Endothelial cell of umbilical vein (primary cell): Measurements from ENCODE around the gene RDX. TPM values are rescaled to one million over a fixed set of nuclear protein-coding genes. Genes with fewer than 3 reads are reported as not detected.

Experiments used
- BruUV-seq: library from RNA; stranded (reverse); fragments of 400-500 nt; replicated peaks from 2 replicates; lab custom pipeline; 2021; lab: Mats Ljungman, UMichigan
- CTCF ChIA-PET: fragments of 300-600, 350-600 bp; sonication (Branson Sonifier 250); formaldehyde crosslinking; loops from one replicate; lab custom pipeline; 2021; ENCODE audit warnings: antibody characterized with exemption, inconsistent platforms; lab: Charles Lee
- POLR2A ChIA-PET: fragments of 300-600, 350-600 bp; sonication (Branson Sonifier 250); formaldehyde crosslinking; loops from one replicate; lab custom pipeline; 2021; ENCODE audit warnings: antibody characterized with exemption, inconsistent platforms; lab: Charles Lee
- DNase-seq: peaks from one replicate; pipeline ENCODE4 v3.0.0-alpha.2; 2011; ENCODE audit warnings: low read depth, low spot score
- FAIRE-seq: peaks from 2 replicates; lab custom pipeline; 2011; peaks lifted over from hg19 to GRCh38; lab: Jason Lieb, UNC
- H2AFZ ChIP-seq: 2 replicates; pipeline ENCODE4 v1.6.0; 2012; ENCODE audit warnings: low read depth, low read length, control low read depth, inconsistent platforms
- H3K27ac ChIP-seq: 2 replicates; pipeline ENCODE4 v1.5.1; 2011; ENCODE audit warnings: low read depth, mild to moderate bottlenecking, control low read depth, low read length, moderate library complexity; ENCODE audit not compliant: insufficient read depth
- H3K27me3 ChIP-seq, 2 experiments: 2 replicates each; pipeline versions ENCODE4 v1.6.0 to v1.6.1; 2011; ENCODE audit warnings: low read length in 2 of 2, mixed read lengths in 1 of 2; ENCODE audit not compliant: control insufficient read depth in 2 of 2, insufficient read depth in 2 of 2
- H3K36me3 ChIP-seq, 2 experiments: 2 replicates in 1 of 2; 3 replicates in 1 of 2; pipeline ENCODE4 v1.5.1; 2011; ENCODE audit warnings: low read length in 2 of 2, mild to moderate bottlenecking in 1 of 2, moderate library complexity in 1 of 2; ENCODE audit not compliant: control insufficient read depth in 2 of 2, insufficient read depth in 2 of 2; ENCODE audit errors: extremely low read depth in 1 of 2
- H3K4me1 ChIP-seq: 3 replicates; pipeline ENCODE4 v1.5.1; 2011; ENCODE audit warnings: mild to moderate bottlenecking, low read length; ENCODE audit not compliant: control insufficient read depth, insufficient read depth; ENCODE audit errors: extremely low read depth
- H3K4me2 ChIP-seq: 2 replicates; pipeline ENCODE4 v1.6.1; 2011; ENCODE audit warnings: low read length, control low read depth, mixed read lengths; ENCODE audit not compliant: insufficient read depth
- H3K4me3 ChIP-seq, 3 experiments: fragments of 200-600 bp in 1 of 3; sonication (generic), shearing (Covaris generic) in 1 of 3; replicated peaks in 1 of 3; 2 replicates each; pipeline ENCODE4 v1.5.1; 2011 to 2016; ENCODE audit warnings: control low read depth in 3 of 3, low read length in 3 of 3, mild to moderate bottlenecking in 2 of 3, inconsistent platforms in 1 of 3, low read depth in 1 of 3, moderate library complexity in 1 of 3; ENCODE audit not compliant: insufficient read depth in 1 of 3
- H3K79me2 ChIP-seq: 2 replicates; pipeline ENCODE4 v1.6.0; 2012; ENCODE audit warnings: low read length, inconsistent platforms; ENCODE audit not compliant: control insufficient read depth, insufficient read depth
- H3K9ac ChIP-seq: replicated peaks from 2 replicates; pipeline ENCODE3; 2011; ENCODE audit warnings: low read length, control low read depth; ENCODE audit not compliant: insufficient read depth; ENCODE audit errors: extremely low read depth
- H3K9me1 ChIP-seq: replicated peaks from 3 replicates; pipeline ENCODE4 v1.6.0; 2011; ENCODE audit warnings: mild to moderate bottlenecking, low read length; ENCODE audit not compliant: control insufficient read depth, insufficient read depth; ENCODE audit errors: extremely low read depth
- H3K9me3 ChIP-seq: replicated peaks from 2 replicates; pipeline ENCODE4 v1.5.1; 2012; ENCODE audit warnings: low read length, inconsistent platforms; ENCODE audit not compliant: control insufficient read depth, insufficient read depth
- H4K20me1 ChIP-seq: replicated peaks from 2 replicates; pipeline ENCODE3; 2011; ENCODE audit warnings: mild to moderate bottlenecking, low read length; ENCODE audit not compliant: control insufficient read depth, insufficient read depth; ENCODE audit errors: extremely low read depth
- CTCF ChIP-seq, 2 donors: IDR thresholded peaks; 1 replicate in 1 of 2; 2 replicates in 1 of 2; pipeline ENCODE4 v1.5.1; 2011; ENCODE audit warnings: low read length in 2 of 2, mild to moderate bottlenecking in 2 of 2, moderate library complexity in 2 of 2, control low read depth in 1 of 2, inconsistent platforms in 1 of 2, low read depth in 1 of 2; ENCODE audit not compliant: insufficient read depth in 1 of 2; ENCODE audit errors: extremely low read depth in 1 of 2
- EZH2 ChIP-seq: IDR thresholded peaks from 2 replicates; pipeline ENCODE4 v1.6.1; 2012; ENCODE audit warnings: borderline replicate concordance, low read depth, mild to moderate bottlenecking, moderate library complexity, low read length, inconsistent platforms; ENCODE audit not compliant: severe bottlenecking
- FOS ChIP-seq: IDR thresholded peaks from 2 replicates; pipeline ENCODE4 v1.6.1; 2011; ENCODE audit warnings: mild to moderate bottlenecking, low read length, moderate library complexity, borderline replicate concordance; ENCODE audit not compliant: insufficient read depth
- GATA2 ChIP-seq: IDR thresholded peaks from 2 replicates; pipeline ENCODE4 v1.7.0; 2011; ENCODE audit warnings: low read depth, mild to moderate bottlenecking, moderate library complexity, mixed read lengths, low read length; ENCODE audit not compliant: insufficient read length, insufficient read depth
- JUN ChIP-seq: IDR thresholded peaks from 2 replicates; pipeline ENCODE4 v1.6.1; 2011; ENCODE audit warnings: borderline replicate concordance, low read depth; ENCODE audit not compliant: insufficient read length, insufficient read depth
- MYC ChIP-seq: IDR thresholded peaks from one replicate; pipeline ENCODE4 v1.6.1; 2011; ENCODE audit warnings: mild to moderate bottlenecking, low read depth, low read length
- POLR2A ChIP-seq: IDR thresholded peaks from 2 replicates; pipeline ENCODE4 v1.6.1; 2012; ENCODE audit warnings: low read depth, mild to moderate bottlenecking, control low read depth, low read length
- POLR2AphosphoS5 ChIP-seq: IDR thresholded peaks from 2 replicates; pipeline ENCODE4 v1.6.1; 2012; ENCODE audit warnings: low read depth, mild to moderate bottlenecking, control low read depth, low read length, moderate library complexity; ENCODE audit not compliant: insufficient read depth
- dilution Hi-C: fragments of 300-500 bp; cut with MboI; formaldehyde crosslinking; loops from one replicate; pipeline ENCODE4 v1.15.0; 2019; ENCODE audit warnings: low sequenced_read_pairs; ENCODE audit not compliant: extremely low pct_ligation_motif_present
- intact Hi-C: fragments of 100-400 bp; cut with micrococcal nuclease; formaldehyde crosslinking; loops from one replicate; pipeline ENCODE4 v1.10.0; 2022
- polyA plus RNA-seq, 4 experiments: library from polyadenylated mRNA; depleted of rRNA in 3 of 4; stranded (reverse) in 3 of 4; unstranded in 1 of 4; fragments of >200 nt; gene quantifications; 2 replicates each; pipeline versions ENCODE4 v1.2.1 to v1.2.3, GENCODE V29; 2011 to 2012; ENCODE audit warnings: missing spikeins in 1 of 4
- total RNA-seq: library from RNA; stranded (reverse); gene quantifications from 2 replicates; pipeline ENCODE4 v1.2.3, GENCODE V29; 2021
- TF ChIP-seq, protein P1 (sequence below): IDR thresholded peaks from 2 replicates; pipeline ENCODE4 v1.6.1; 2011; ENCODE audit not compliant: insufficient read depth, insufficient read length

The RDX gene
- total and polyA plus RNA-seq, 2 donors (not counting 3 experiments of a cell fraction or from before 2014, with no cell fraction given) = 47.9 to 280 TPM

GRCh38 chr11:110141812-110142211 is 154.6 kb downstream of the RDX start:
- Histone ChIP-seq H3K4me3 (no peak overlapping the region), H3K4me1 (peaks cover 5% of the 10 kb centered on the region), H4K20me1 (no peaks in the 10 kb centered on the region), H3K27me3 (no peaks in the 10 kb centered on the region), H3K9me3 (no peaks in the 10 kb centered on the region), H3K9me1 (no peaks in the 10 kb centered on the region), H2AFZ (no peak overlapping the region), H3K27ac (no peak overlapping the region), H3K79me2 (peaks cover 35% of the 10 kb centered on the region), H3K9ac (no peak overlapping the region), H3K4me2 (no peak overlapping the region), H3K36me3 (peaks cover 0 to 2% of the 10 kb centered on the region in 2 experiments)
- CTCF ChIA-PET = interaction anchor here (2.0 kb wide), 1 partner anchor 11 kb away, joined by 4 read pairs; no protein-coding TSS in a partner anchor
- DNase-seq (no peak), FAIRE-seq (no peak)
- dilution Hi-C loops = no loop called here
- POLR2A ChIA-PET = no interaction called here
- intact Hi-C loops = no loop called here
- TF ChIP-seq GATA2 (no peak), JUN (no peak), CTCF (IDR thresholded peaks at IDR 0.05; ENCODE audit: extremely low read depth in 1 of 2, insufficient read depth in 1 of 2, low read depth in 1 of 2, low read length in 2 of 2) (no peak), EZH2 (no peak), FOS (no peak), POLR2A (no peak), POLR2AphosphoS5 (no peak), MYC (no peak)
- TF ChIP-seq, protein P1, sequence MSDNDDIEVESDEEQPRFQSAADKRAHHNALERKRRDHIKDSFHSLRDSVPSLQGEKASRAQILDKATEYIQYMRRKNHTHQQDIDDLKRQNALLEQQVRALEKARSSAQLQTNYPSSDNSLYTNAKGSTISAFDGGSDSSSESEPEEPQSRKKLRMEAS = no peak
- BruUV-seq = no TSS peak
